Spleen (tissue), 7 donors: Measurements from ENCODE around the gene MBL2.

Experiments used
- POLR2A ChIP-seq, 3 donors: fragments of 450-650 bp; IDR thresholded peaks; one replicate each; pipeline ENCODE4 v1.5.1; 2017; ENCODE audit warnings: antibody characterized with exemption in 3 of 3, mild to moderate bottlenecking in 1 of 3
- POLR2AphosphoS5 ChIP-seq, 3 donors: sonication (generic); formaldehyde crosslinking; IDR thresholded peaks; one replicate each; pipeline ENCODE4 v1.5.1; 2017; ENCODE audit warnings: antibody characterized with exemption in 3 of 3
- TF ChIP-seq, protein P1 (sequence below), 11 experiments: fragments of 200-600 bp in 7 of 11; fragments of 450-650 bp in 4 of 11; sonication (generic) in 4 of 11; IDR thresholded peaks in 8 of 11; conservative IDR thresholded peaks in 3 of 11; 1 replicate in 7 of 11; 2 replicates in 4 of 11; pipeline versions ENCODE4 v1.4.0 to v1.8.0; 2016 to 2021; ENCODE audit warnings: antibody characterized with exemption in 11 of 11, inconsistent platforms in 4 of 11, mild to moderate bottlenecking in 1 of 11
- donor health status: DM: no; HTN: no; CAD: no; lungs with moderate emphysema.
- donor health status: DM: no; HTN: no; CAD: no.
- donor health status: DM: no; HTN: no; CAD: no.

- TF ChIP-seq POLR2A (IDR thresholded peaks at IDR 0.05) (no peak), POLR2AphosphoS5 (IDR thresholded peaks at IDR 0.05) (no peak)
- TF ChIP-seq, protein P1, sequence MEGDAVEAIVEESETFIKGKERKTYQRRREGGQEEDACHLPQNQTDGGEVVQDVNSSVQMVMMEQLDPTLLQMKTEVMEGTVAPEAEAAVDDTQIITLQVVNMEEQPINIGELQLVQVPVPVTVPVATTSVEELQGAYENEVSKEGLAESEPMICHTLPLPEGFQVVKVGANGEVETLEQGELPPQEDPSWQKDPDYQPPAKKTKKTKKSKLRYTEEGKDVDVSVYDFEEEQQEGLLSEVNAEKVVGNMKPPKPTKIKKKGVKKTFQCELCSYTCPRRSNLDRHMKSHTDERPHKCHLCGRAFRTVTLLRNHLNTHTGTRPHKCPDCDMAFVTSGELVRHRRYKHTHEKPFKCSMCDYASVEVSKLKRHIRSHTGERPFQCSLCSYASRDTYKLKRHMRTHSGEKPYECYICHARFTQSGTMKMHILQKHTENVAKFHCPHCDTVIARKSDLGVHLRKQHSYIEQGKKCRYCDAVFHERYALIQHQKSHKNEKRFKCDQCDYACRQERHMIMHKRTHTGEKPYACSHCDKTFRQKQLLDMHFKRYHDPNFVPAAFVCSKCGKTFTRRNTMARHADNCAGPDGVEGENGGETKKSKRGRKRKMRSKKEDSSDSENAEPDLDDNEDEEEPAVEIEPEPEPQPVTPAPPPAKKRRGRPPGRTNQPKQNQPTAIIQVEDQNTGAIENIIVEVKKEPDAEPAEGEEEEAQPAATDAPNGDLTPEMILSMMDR (IDR thresholded peaks at IDR 0.05 in 8 of 11, conservative IDR thresholded peaks at IDR 0.05 in 3 of 11) = no peak
These were observed 794 bp downstream of the MBL2 start for GRCh38 chr10:52771534-52772445.
